Measurements from ENCODE around the gene MARCHF2.
"Not testable (repeated sequence)": the region's sequence is repeated elsewhere in the genome, so short reads cannot be mapped to it uniquely, and the experiment has no call there.

Gene MARCHF2

DNA sequence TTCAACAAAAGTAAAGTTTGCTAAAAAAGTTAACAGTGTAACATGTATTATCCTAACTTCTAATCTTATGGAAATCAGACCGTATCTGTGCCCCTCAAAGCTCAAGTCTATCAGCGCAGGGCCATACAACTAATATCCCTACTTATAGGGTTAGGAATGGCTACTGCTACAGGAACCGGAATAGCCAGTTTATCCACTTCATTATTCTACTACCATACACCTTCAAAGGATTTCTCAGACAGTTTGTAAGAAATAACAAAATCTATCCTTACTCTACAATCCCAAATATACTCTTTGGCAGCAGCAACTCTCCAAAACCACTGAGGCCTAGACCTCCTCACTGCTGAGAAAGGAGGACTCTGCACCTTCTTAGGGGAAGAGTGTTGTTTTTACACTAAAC is 27.5 kb upstream of the MARCHF2 start:
- not testable (repeated sequence) for H3K4me3 ChIP-seq (ENCODE audit: low read length); H3K36me3 ChIP-seq (replicated peaks; ENCODE audit: low read depth, low read length)

DNA sequence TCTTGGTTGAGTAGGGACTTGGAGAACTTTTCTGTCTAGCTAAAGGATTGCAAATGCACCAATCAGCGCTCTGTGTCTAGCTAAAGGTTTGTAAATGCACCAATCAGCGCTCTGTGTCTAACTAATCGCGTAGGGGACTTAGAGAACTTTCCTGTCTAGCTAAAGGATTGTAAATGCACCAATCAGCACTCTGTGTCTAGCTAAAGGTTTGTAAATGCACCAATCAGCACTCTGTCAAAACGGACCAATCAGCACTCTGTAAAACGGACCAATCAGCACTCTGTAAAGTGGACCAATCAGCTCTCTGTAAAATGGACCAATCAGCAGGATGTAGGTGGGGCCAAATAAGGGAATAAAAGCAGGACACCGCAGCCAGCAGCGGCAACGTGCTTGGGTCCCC is 26.7 kb upstream of the MARCHF2 start:
- not testable (repeated sequence) for H3K4me3 ChIP-seq (ENCODE audit: low read length); H3K27me3 ChIP-seq (ENCODE audit: low read depth, low read length); H3K9ac ChIP-seq (ENCODE audit: low read length); H3K4me2 ChIP-seq (ENCODE audit: low read length); H3K27ac ChIP-seq (ENCODE audit: low read length); H2AFZ ChIP-seq (ENCODE audit: low read depth, low read length); H3K36me3 ChIP-seq (replicated peaks; ENCODE audit: low read depth, low read length); H4K20me1 ChIP-seq (ENCODE audit: insufficient read depth, low read length); H3K4me1 ChIP-seq (ENCODE audit: low read length); H3K9me3 ChIP-seq (ENCODE audit: insufficient read depth, low read length); H3K79me2 ChIP-seq (ENCODE audit: low read length)

More for the DNA sequence above, 27.5 kb upstream of the MARCHF2 start:
- not testable (repeated sequence) for H3K27ac ChIP-seq (ENCODE audit: low read length); H4K20me1 ChIP-seq (ENCODE audit: insufficient read depth, low read length); H3K79me2 ChIP-seq (ENCODE audit: low read length); H3K4me1 ChIP-seq (ENCODE audit: low read length); H3K9me3 ChIP-seq (ENCODE audit: insufficient read depth, low read length); H3K27me3 ChIP-seq (ENCODE audit: low read depth, low read length); H2AFZ ChIP-seq (ENCODE audit: low read depth, low read length); H3K4me2 ChIP-seq (ENCODE audit: low read length); H3K9ac ChIP-seq (ENCODE audit: low read length)

- H3K9ac ChIP-seq (ENCODE audit: low read length) = no peak overlapping the region
- peaks cover 5% of the 10 kb centered on the region for H3K4me1 ChIP-seq (ENCODE audit: low read length)
- H4K20me1 ChIP-seq (ENCODE audit: insufficient read depth, low read length) = peaks cover 12% of the 10 kb centered on the region
- no peak for TF ChIP-seq EZH2phosphoT487 (IDR thresholded peaks at IDR 0.05; ENCODE audit: low read depth)
- no peak for TF ChIP-seq CTCF (IDR thresholded peaks at IDR 0.05; ENCODE audit: low read depth, low read length)
- H3K79me2 ChIP-seq (ENCODE audit: low read length) = peaks cover 14% of the 10 kb centered on the region
- H2AFZ ChIP-seq (ENCODE audit: low read depth, low read length) = no peak overlapping the region
- no peak overlapping the region for H3K4me3 ChIP-seq (ENCODE audit: low read length)
- H3K27ac ChIP-seq (ENCODE audit: low read length) = no peak overlapping the region
- H3K36me3 ChIP-seq (replicated peaks; ENCODE audit: low read depth, low read length) = no peaks in the 10 kb centered on the region
- no peaks in the 10 kb centered on the region for H3K9me3 ChIP-seq (ENCODE audit: insufficient read depth, low read length)
- no peaks in the 10 kb centered on the region for H3K27me3 ChIP-seq (ENCODE audit: low read depth, low read length)
- H3K4me2 ChIP-seq (ENCODE audit: low read length) = no peak overlapping the region
These were observed 26.1 kb upstream of the MARCHF2 start for GRCh38 chr19:8386990-8387389.

- Histone ChIP-seq H3K27me3 (ENCODE audit: low read depth, low read length) (no peaks in the 10 kb centered on the region), H3K4me3 (ENCODE audit: low read length) (no peak overlapping the region), H3K4me1 (ENCODE audit: low read length) (peaks cover 5% of the 10 kb centered on the region), H3K36me3 (replicated peaks; ENCODE audit: low read depth, low read length) (no peaks in the 10 kb centered on the region), H3K79me2 (ENCODE audit: low read length) (peaks cover 22% of the 10 kb centered on the region), H3K4me2 (ENCODE audit: low read length) (no peak overlapping the region), H4K20me1 (ENCODE audit: insufficient read depth, low read length) (peaks cover 17% of the 10 kb centered on the region), H3K9me3 (ENCODE audit: insufficient read depth, low read length) (no peaks in the 10 kb centered on the region), H2AFZ (ENCODE audit: low read depth, low read length) (no peak overlapping the region), H3K9ac (ENCODE audit: low read length) (no peak overlapping the region), H3K27ac (ENCODE audit: low read length) (no peak overlapping the region)
- TF ChIP-seq CTCF (IDR thresholded peaks at IDR 0.05; ENCODE audit: low read depth, low read length) = no peak
- no peak for TF ChIP-seq EZH2phosphoT487 (IDR thresholded peaks at IDR 0.05; ENCODE audit: low read depth)
These were observed 25.2 kb upstream of the MARCHF2 start for GRCh38 chr19:8387688-8388611.

DNA sequence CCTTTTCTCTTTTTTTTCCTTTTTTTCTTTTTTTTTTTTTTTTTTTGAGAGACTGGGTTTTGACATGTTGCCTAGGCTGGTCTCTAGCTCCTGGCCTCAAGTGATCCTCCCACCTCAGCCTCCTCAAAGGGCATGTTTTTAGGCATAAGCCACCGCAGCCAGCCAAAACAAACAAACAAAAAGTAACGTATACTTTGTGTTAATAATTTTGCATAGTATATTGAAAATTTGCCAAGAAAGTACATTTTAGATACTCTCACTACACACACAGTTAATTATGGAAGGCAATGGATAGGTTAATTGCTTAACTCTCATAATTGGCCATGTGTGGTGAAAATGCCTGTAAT is 24.5 kb upstream of the MARCHF2 start:
- Histone ChIP-seq H3K4me1 (ENCODE audit: low read length) (peaks cover 5% of the 10 kb centered on the region), H3K36me3 (replicated peaks; ENCODE audit: low read depth, low read length) (no peaks in the 10 kb centered on the region), H3K9ac (ENCODE audit: low read length) (no peak overlapping the region), H4K20me1 (ENCODE audit: insufficient read depth, low read length) (peaks cover 23% of the 10 kb centered on the region), H2AFZ (ENCODE audit: low read depth, low read length) (no peak overlapping the region), H3K27me3 (ENCODE audit: low read depth, low read length) (no peaks in the 10 kb centered on the region), H3K4me2 (ENCODE audit: low read length) (peak overlapping the region; percentile 66; the same call in 1 of the 2 replicates), H3K4me3 (ENCODE audit: low read length) (peak overlapping the region; percentile 74; the same call in 1 of the 2 replicates), H3K79me2 (ENCODE audit: low read length) (peaks cover 28% of the 10 kb centered on the region), H3K27ac (ENCODE audit: low read length) (no peak overlapping the region), H3K9me3 (ENCODE audit: insufficient read depth, low read length) (no peaks in the 10 kb centered on the region)
- no peak for TF ChIP-seq EZH2phosphoT487 (IDR thresholded peaks at IDR 0.05; ENCODE audit: low read depth)
- no peak for TF ChIP-seq CTCF (IDR thresholded peaks at IDR 0.05; ENCODE audit: low read depth, low read length)

All from OCI-LY3 (cell line).